Endothelial cell of umbilical vein (primary cell): Measurements from ENCODE around the gene ALDH4A1.

ENCODE experiments used
- CTCF ChIP-seq, 2 donors: IDR thresholded peaks; 1 replicate in 1 of 2; 2 replicates in 1 of 2; pipeline ENCODE4 v1.5.1; 2011; ENCODE audit warnings: low read length in 2 of 2, mild to moderate bottlenecking in 2 of 2, moderate library complexity in 2 of 2, control low read depth in 1 of 2, inconsistent platforms in 1 of 2, low read depth in 1 of 2; ENCODE audit not compliant: insufficient read depth in 1 of 2; ENCODE audit errors: extremely low read depth in 1 of 2
- EZH2 ChIP-seq: IDR thresholded peaks from 2 replicates; pipeline ENCODE4 v1.6.1; 2012; ENCODE audit warnings: borderline replicate concordance, low read depth, mild to moderate bottlenecking, moderate library complexity, low read length, inconsistent platforms; ENCODE audit not compliant: severe bottlenecking
- JUN ChIP-seq: IDR thresholded peaks from 2 replicates; pipeline ENCODE4 v1.6.1; 2011; ENCODE audit warnings: borderline replicate concordance, low read depth; ENCODE audit not compliant: insufficient read length, insufficient read depth
- POLR2A ChIP-seq: IDR thresholded peaks from 2 replicates; pipeline ENCODE4 v1.6.1; 2012; ENCODE audit warnings: low read depth, mild to moderate bottlenecking, control low read depth, low read length
- POLR2AphosphoS5 ChIP-seq: IDR thresholded peaks from 2 replicates; pipeline ENCODE4 v1.6.1; 2012; ENCODE audit warnings: low read depth, mild to moderate bottlenecking, control low read depth, low read length, moderate library complexity; ENCODE audit not compliant: insufficient read depth

- TF ChIP-seq CTCF (IDR thresholded peaks at IDR 0.05; ENCODE audit: extremely low read depth in 1 of 2, insufficient read depth in 1 of 2, low read depth in 1 of 2, low read length in 2 of 2): no peak
- no peak for TF ChIP-seq POLR2A
- no peak for TF ChIP-seq POLR2AphosphoS5
- no peak for TF ChIP-seq JUN
- TF ChIP-seq EZH2: no peak
These were observed 34.1 kb upstream of the ALDH4A1 start for GRCh38 chr1:18936471-18936813.
